KBM-7 (cell line): ENCODE data around the gene NOL11.
"Not testable (repeated sequence)": the region's sequence is repeated elsewhere in the genome, so short reads cannot be mapped to it uniquely, and the experiment has no call there.

Experiments used
- DNase-seq: peaks from one replicate; pipeline ENCODE4 v3.0.0-alpha.2; 2015
- in situ Hi-C: fragments of 300-500 bp; cut with MboI; formaldehyde crosslinking; loops from 2 replicates; pipeline ENCODE4 v1.14.3; 2020; ENCODE audit warnings: low sequenced_read_pairs, low pct_unique_long_range_greater_than_20kb, mixed read lengths

Gene NOL11

DNA sequence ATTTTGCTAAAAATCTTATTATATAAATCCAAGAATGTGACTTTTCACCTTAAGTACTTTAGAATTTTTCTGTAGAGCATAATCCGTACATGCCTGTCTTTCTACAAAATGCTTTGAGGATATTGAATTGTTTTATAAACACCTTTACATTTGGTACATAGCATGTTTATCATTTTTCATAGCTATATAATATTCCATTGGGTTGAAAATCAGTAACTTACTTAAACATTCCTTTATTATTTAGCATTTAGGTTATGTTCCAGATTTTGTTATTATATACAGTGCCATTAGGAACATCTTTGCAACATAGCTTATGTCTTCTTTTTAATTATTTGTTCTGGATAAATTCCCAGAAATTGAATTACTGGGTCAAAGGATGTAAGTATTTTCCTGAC, 17.0 kb upstream of the NOL11 start:
- no peak for DNase-seq
- in situ Hi-C loops, result no loop called here

DNA sequence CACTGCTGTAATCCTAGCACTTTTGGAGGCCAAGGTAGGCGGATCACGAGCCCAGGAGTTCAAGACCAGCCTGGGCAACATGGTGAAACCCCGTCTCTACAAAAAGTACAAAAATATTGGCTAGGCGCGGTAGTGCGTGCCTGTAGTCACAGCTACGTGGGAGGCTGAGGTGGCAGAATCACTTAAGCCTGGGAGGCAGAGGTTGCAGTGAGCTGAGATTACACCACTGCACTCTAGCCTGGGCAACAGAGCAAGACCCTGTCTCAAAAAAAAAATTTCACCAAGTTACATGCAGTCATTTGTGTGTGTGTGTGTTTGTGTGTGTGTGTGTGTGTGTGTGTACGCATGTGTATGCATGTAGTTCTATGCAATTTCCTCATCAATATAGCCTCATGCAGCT, 14.9 kb upstream of the NOL11 start:
- in situ Hi-C loops, DNase-seq: not testable (repeated sequence)

DNA sequence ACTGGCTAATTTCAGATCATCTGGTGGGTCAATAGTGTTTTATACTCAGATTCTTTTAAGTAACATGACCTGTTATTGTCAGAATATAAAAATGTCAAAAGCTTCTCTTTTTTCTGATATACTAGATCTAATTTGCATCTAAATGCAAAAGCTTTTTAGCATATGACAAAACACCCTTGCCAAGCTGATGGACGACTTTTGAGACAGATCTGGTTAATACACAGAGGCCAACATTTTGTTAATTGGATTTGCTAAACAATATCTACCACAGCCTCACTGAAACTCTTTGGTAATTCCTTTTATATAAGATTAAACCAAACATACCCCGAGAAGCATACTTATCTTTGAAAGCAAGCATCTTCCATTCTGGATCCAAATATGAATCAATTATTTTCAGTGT, 10.3 kb upstream of the NOL11 start:
- no peak for DNase-seq

DNA sequence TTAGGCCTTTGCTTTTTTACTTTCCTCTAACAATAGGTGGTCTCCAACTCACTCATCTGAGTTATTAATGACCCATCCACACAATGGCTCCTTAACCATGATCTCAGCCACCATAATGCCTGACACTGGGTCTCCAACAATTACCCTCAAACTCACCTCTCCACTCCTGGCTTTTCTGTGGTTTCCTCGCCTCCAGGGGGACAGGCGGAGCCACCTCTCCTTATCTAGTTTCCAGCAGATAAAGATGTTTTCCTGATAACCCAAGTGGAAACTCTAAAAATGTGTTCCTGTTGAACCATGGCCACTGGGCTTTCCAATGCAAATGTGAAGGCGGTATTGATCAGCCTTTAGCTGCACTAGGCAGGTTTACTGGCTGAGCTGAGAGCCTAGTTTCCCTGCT, 9.4 kb upstream of the NOL11 start:
- DNase-seq, result no peak
- in situ Hi-C loops, result no loop called here

More for the DNA sequence above, 10.3 kb upstream of the NOL11 start:
- in situ Hi-C loops, result no loop called here

DNA sequence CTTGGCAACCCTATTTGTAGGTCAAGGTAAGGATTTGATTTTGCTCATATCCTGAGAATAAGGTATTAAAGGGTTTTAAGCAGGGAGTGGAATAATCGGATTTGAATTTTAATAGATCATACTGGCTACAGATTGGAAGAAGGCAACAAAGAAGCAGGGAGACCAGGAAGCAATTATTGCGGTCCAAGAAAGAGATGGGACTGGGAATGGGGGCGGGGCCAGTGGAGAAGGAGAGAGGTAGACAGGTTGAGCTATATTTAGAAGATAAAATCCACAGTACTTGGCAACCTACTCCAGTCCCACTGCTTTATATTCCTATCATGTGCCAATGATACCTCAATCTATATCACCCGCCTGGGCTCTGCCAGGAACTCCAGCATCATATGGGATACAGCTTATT, 5.8 kb upstream of the NOL11 start:
- DNase-seq, result no peak
- in situ Hi-C loops, result no loop called here

DNA sequence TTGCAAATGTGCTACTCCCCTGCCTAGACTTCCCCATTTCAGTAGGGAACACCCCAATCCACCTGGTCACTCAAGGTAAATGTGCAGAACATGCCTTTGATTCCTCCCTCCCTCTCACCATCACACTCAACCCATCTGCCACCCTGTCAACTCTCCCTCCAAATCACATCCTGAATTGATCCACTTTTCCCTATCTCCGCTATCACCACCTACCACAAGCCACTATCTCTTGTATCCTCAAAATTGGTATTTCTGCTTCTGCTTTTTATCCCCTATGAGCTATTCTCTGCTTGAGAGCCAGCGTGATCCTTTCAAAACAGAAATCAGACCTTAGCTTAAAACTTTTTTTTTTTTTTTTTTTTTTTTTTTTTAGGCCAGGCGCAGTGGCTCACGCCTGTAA, 5.4 kb upstream of the NOL11 start:
- peak; percentile 27 for DNase-seq
- in situ Hi-C loops, result no loop called here

DNA sequence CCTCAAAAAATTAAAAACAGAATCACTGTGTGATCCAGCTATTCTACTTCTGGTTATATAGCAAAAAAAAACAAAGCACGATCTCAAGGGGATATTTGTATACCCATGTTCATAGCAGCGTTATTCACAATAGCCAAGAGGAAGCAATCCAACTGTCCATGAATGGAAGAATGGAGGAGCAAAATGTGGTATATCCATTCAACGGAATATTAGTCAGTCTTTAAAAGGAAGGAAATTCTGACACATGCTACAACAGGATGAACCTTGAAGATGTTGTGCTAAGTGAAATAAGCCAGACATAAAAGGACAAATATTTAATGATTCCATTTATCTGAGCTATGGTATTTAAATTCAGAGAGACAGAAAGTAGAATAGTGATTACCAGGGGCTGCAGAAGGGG, 4.6 kb upstream of the NOL11 start:
- no peak for DNase-seq
- in situ Hi-C loops, result no loop called here

DNA sequence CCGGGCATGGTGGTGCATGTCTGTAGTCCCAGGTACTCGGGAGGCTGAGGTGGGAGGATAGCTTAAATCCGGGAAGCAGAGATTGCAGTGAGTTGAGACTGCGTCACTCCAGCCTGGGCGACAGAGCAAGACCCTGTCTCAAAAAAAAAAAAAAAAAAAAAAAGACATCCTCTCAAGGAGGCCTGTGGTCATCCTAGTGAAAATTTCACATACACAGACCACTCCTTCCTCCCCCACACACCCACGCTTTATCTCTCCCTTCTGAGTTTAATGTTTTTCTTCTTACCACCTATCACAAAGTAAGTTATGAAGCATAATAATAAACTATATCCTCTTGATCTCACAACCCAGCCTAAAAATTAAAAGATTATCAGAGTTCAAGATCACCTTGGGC, 1.3 kb upstream of the NOL11 start:
- in situ Hi-C loops, result no loop called here
- no peak for DNase-seq

DNA sequence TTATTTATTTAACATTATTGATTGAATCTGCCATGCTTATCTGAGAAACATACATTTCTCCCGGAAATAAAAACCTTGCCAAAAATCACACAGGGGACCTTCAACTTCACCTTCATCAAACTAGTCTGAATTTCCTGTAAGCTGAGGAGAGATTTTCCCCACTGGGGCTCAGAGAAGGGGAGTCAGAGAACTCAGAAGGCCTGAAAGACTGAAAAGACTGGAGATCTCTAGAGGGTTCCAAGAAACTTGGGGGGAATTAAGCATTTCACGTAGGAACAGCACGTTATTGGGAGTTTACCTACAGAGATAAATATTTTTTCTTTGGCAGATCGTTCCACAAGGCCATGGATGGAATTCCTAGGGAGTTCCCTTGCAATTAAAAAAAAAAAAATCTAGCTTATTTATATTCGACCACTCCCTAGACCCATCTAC, 528 bp upstream of the NOL11 start:
- in situ Hi-C loops, result no loop called here
- DNase-seq, result no peak

DNA sequence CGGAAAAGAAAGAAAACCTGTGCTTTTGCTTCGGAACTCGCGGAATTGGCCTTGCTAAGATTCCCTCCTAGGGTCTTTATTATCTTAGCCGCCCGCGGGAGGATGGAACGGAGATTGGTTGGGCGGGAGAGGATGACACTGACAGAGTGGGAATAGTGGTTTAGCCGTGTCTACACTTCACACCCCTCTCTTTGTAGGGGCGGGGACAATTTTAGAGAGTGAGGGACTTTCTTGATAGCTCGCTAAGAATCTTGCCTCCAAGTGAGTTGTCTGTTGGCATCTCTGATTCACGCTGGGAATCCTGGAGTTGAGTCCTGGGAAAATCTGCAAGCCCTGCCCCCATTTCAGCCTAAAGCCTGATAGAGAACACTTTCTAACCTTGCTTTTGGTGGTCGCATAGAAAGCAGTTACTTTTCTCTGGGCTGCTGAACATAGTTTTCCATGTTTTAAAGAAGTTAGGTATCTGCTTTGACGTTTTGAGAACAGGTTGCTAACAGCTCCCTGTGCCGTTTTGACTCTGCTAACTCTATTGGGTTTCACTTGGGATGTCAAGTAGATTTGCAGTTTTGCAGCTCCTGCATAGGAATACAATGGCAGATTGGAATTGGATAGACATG, 697 bp downstream of the NOL11 start:
- peak; percentile 55 for DNase-seq
- in situ Hi-C loops, result no loop called here

DNA sequence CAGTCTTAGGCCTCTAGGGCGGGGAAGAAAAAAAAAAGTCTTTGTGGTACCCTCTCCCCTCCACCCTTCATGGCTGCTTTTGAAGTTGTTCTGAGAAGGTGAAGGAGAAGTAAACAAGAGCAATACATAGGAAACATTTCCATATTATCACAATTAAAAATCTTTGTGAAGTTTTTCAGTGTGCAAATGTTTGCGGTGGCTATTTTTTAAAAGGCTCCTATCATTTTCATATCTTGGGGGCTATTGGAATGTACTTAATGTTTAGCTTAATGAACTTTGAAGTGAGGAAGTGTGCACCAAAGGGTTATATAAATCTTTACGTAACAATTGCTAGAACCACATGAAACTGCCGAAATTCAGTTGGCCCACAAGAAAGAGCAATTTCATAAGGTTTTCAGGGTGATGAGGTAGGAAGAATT, 7.6 kb downstream of the NOL11 start:
- DNase-seq, result no peak
- in situ Hi-C loops, result no loop called here

DNA sequence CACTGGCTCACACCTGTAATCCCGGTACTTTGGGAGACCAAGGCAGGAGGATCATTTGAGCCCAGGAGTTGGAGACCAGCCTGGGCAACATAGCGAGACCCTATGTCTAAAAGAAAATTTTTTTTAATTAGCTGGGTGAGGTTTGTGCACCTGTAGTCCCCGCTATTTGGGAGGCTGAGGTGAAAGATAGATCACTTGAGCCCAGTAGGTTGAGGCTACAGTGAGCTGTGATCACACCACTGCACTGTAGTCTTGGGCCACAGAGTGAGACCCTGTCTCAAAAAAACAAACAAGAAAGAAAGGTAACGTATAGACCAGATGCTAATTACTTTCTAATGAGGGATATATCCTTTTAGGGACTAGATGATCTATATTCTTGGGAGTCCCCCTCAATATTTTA, 8.1 kb downstream of the NOL11 start:
- in situ Hi-C loops, result no loop called here
- no peak for DNase-seq

DNA sequence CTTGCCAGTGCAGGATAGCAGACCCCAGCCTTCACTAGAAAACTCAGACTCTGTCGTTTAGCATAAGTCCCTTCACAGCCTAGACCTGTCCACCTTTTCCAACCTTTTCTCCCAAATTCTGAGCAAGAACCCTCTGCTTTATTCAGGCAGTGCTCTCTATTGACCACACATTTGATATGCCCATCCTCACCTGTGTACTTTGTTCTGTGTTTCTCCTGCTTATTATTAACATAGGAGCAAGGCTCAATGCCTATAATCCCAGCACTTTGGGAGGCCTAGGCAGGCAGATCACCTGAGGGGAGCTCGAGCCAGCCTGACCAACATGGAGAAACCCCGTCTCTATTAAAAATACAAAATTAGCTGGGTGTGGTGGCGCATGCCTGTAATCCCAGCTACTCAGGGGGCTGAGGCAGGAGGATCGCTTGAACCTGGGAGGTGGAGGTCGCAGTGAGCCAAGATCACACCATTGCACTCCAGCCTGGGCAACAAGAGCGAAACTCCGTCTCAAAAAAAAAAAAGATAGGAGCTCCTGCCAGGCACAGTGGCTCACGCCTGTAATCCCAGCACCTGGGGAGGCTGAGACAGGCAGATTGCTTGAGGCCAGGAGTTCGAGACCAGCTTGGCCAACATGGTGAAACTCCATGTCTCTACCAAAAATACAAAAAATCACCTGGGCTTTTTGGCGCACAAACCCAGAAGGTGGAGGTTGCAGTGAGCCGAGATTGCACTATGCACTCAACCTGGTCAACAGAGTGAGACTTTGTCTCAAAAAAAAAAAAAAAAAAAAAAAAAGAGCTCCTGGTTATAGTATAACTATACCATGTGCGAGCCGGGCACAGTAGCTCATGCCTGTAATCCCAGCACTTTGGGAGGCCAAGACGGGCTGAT, 9.7 kb downstream of the NOL11 start:
- in situ Hi-C loops, result not testable (repeated sequence)

DNA sequence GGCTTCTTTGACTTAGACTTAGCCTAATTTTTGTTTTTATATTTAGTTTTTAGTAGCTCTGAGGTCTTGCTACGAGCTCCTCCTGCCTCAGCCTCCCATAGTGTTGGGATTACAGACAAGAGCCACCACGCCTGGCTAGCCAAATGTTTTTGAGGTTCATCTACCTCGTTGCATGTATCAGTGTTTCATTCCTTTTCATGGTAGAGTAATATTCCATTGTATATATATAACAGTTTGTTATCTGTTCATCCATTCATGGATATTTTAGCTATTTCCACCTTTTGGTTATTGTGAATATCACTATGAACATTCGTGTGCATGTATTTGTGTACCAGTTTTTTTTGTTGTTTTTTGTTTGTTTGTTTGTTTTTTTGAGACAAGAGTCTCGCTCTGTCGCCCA, 12.2 kb downstream of the NOL11 start:
- in situ Hi-C loops, result no loop called here
- DNase-seq, result no peak

More for the DNA sequence above, 9.7 kb downstream of the NOL11 start:
- not testable (repeated sequence) for DNase-seq

DNA sequence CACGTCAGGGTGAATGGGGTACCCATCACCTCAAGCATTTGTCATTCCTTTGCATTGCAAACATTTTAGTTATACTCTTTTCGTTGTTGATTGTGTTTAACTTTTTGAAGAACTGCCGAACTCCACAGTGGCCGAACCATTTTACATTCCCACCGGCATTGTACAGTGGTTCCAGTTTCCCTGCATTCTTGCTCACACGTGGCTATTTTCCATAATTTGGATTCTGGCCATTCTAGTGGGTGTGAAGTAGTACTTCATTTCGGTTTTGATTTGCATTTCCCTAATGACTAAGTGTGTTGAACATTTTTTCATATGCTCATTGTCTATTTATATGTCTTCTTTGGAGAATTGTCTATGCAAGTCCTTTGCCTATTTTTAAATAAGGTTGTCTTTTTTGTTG, 13.0 kb downstream of the NOL11 start:
- in situ Hi-C loops, result no loop called here
- DNase-seq, result no peak

DNA sequence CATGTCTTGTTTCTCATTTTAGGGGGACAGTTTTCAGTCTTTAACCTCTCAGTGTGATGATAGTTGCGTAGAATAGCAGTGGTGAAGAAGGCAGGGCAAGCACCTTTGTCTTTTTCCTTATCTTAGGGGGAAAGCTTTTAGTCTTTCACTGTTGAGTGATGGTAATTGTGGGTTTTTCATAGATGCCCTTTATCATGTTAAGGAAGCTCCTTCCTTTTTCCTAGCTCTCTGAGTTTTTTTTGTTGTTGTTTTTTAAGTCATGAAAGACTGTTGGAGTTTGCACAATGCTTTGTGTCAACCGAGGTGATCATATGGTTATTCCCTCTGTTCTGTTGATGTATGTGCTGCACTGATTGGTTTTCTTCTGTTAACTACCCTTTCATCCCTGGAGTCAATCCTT, 15.7 kb downstream of the NOL11 start:
- DNase-seq, result no peak
- in situ Hi-C loops, result no loop called here

DNA sequence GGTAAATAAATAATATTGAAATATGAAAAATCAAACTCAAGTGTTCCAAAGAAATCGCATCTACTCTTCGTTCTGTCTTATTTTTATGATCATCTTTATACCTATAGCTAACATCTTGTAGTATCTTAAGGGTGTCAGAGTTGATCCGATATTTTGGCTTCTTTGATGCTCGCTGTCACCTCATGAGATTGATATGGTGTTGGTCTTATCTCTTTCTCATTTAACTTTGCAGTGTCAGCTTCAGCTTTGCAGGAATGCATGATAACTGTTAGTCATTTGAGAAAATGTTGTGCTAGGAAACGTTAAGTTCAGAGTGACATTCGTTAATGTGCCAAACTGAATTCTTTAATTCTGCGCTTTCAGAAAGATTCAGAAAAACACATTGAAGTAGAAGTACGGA, 19.4 kb downstream of the NOL11 start:
- in situ Hi-C loops, result no loop called here
- DNase-seq, result no peak

DNA sequence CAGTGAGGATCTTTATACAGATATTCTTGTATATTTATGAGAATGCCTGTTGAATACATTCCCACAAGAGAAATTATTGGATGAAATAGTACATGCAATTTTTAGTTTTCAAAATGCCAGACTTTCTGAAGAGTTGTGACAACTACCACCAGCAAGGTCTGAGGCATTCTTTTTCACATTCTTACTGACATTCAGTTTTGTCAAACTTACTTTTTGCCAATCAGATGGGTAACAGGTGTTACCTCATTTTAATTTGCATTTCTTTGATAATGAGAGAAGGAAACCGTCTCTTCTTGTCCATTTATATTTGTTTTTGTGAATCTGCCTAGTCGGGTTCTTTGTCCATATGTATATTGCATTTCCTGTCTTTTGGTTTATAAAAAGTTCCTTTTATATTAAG, 24.3 kb downstream of the NOL11 start:
- in situ Hi-C loops, result no loop called here
- DNase-seq, result no peak

DNA sequence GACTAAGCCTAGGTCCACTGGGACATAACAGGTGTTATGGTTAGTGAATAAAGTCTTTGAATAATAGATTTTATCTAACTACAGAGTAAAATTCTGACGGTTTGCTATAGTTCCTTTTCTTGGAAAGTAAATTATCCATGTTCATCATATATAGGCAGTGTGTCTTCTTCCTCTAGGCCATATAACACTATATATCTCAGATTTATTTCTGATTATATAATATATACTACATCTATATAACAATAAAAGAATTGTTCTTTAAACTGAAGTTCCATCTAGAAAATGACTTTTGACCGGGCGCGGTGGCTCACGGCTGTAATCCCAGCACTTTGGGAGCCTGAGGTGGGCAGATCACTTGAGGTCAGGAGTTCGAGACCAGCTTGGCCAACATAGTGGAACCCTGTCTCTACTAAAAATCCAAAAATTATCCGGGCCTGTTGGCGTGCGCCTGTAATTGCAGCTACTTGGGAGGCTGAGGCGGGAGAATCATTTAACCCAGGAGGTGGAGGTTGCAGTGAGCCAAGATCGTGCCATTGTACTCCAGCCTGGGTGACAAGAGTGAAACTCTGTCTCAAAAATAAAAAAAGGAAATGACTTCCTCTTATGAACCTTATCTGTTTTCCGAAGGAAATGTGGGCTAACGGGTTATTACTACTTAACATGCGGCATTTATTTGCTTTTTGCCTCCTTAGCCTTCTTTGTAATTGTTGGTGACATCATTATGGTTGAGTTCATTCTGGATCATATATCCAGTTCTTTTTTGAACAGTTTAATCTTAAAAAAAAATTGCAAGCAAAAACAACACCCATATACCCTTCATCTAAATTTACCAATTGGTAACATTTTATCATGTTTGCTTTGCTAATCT, 29.2 kb downstream of the NOL11 start:
- in situ Hi-C loops, result no loop called here

DNA sequence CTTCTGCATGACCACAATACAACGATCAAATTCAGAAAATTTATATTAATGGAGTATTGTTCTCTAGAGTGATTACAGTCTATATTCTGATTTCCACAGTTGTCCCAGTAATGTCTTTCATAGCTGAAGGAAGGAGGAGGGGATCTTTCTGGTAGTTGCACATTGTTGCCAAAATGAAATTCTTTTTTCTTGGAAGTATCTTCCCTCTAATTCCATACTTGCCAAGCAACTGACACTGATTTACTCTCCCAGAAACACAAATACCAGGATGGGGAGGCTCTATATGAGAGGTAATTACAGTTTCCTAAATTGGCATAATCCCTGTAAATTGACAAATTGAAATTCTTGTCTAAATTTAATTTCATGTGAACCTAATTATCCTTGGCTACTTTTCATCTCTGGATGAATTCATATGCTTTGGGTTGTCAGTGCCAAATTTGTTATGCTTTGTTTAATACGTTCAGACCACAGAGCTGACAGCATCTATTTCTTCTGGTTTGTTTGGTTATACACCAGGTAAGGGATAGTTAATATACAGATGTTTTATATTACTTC, 30.0 kb downstream of the NOL11 start:
- in situ Hi-C loops, result no loop called here
- no peak for DNase-seq

More for the DNA sequence above, 29.2 kb downstream of the NOL11 start:
- DNase-seq, result peak; percentile 76
